Karpas-422 (cell line): ENCODE measurements around the gene SLC22A23. TPM values are rescaled to one million over a fixed set of nuclear protein-coding genes. Genes with fewer than 3 reads are reported as not detected.

ENCODE experiments used
- DNase-seq: peaks from one replicate; pipeline ENCODE4 v3.0.0-alpha.2; 2015
- H2AFZ ChIP-seq: fragments of 200-600 bp; sonication (generic); 2 replicates; pipeline ENCODE4 v1.6.1; 2014; ENCODE audit warnings: antibody characterized with exemption, low read length, mixed read lengths
- H3K27ac ChIP-seq: fragments of 200-600 bp; sonication (generic); 2 replicates; pipeline ENCODE4 v1.5.1; 2014; ENCODE audit warnings: mild to moderate bottlenecking, low read length, moderate library complexity
- H3K27me3 ChIP-seq: fragments of 200-600 bp; sonication (generic); 2 replicates; pipeline ENCODE4 v1.6.1; 2014; ENCODE audit warnings: low read length, mixed read lengths
- H3K36me3 ChIP-seq: fragments of 200-600 bp; sonication (generic); 2 replicates; pipeline ENCODE4 v1.6.1; 2014; ENCODE audit warnings: low read length, mixed read lengths; ENCODE audit not compliant: insufficient read depth
- H3K4me1 ChIP-seq: fragments of 200-600 bp; sonication (generic); 2 replicates; pipeline ENCODE4 v1.6.1; 2014; ENCODE audit warnings: mild to moderate bottlenecking, low read length, mixed read lengths
- H3K4me2 ChIP-seq: fragments of 200-600 bp; sonication (generic); 2 replicates; pipeline ENCODE4 v1.6.1; 2014; ENCODE audit warnings: low read length, low read depth, mild to moderate bottlenecking; ENCODE audit not compliant: poor library complexity, severe bottlenecking
- H3K4me3 ChIP-seq: fragments of 200-600 bp; sonication (generic); 2 replicates; pipeline ENCODE4 v1.5.1; 2014; ENCODE audit warnings: mild to moderate bottlenecking, antibody characterized with exemption, low read length, mixed read lengths
- H3K79me2 ChIP-seq: fragments of 200-600 bp; sonication (generic); 2 replicates; pipeline ENCODE4 v1.6.1; 2014; ENCODE audit warnings: mild to moderate bottlenecking, low read length, mixed read lengths
- H3K9ac ChIP-seq: fragments of 200-600 bp; sonication (generic); 2 replicates; pipeline ENCODE4 v1.6.0; 2014; ENCODE audit warnings: low read length
- H3K9me2 ChIP-seq: fragments of 200-600 bp; sonication (generic), shearing (Covaris generic); replicated peaks from 2 replicates; pipeline ENCODE4 v1.6.0; 2014; ENCODE audit warnings: mild to moderate bottlenecking, low read length, moderate library complexity; ENCODE audit not compliant: insufficient read depth
- H3K9me3 ChIP-seq: fragments of 300-700, 200-600 bp; sonication (generic); 2 replicates; pipeline ENCODE4 v1.6.1; 2014; ENCODE audit warnings: low read length, mixed read lengths
- H4K20me1 ChIP-seq: fragments of 200-600 bp; sonication (generic); 2 replicates; pipeline ENCODE4 v1.6.1; 2014; ENCODE audit warnings: mild to moderate bottlenecking, antibody characterized with exemption, low read length, low read depth; ENCODE audit not compliant: insufficient read depth
- total RNA-seq: library from RNA; depleted of rRNA; stranded (reverse); fragments of >200 nt; shearing (Covaris generic); gene quantifications from 2 replicates; pipeline ENCODE4 v1.2.3, GENCODE V29; 2014; ENCODE audit warnings: low replicate concordance

SLC22A23 gene
- total RNA-seq, 1 experiment from 2014 or later: not detected

DNA sequence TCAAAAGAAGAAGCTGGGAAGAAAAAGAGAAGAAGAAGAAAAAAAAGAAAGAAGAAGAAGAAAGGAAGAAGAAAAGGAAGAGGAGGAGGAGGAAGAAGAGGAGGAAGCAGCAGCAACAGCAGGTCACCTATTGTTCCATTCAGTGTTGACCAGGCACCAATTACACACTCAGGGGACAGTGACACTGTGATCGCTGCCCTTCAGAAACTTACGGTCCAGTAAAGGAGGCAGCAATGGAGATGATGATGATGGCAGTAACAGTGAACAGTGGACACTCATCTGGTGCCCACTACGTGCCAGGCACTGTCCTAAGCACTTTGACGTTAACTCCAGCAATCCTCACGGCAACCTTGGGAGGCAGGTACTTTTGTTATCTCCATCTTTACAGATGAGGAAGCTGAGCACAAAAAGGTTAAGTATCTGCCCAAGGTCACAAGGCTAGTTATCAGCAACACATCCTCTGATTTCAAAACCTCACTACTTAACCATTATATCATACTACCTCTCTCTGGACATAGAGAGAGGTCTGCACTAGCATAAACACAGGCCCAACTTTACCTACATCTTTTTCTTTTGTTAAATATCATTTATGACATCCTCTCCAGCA lies 83.2 kb downstream of the SLC22A23 start:
- H3K4me3 ChIP-seq: no peak overlapping the region
- H3K9ac ChIP-seq: no peak overlapping the region
- no peaks in the 10 kb centered on the region for H3K4me1 ChIP-seq
- H3K36me3 ChIP-seq: no peaks in the 10 kb centered on the region
- H3K9me3 ChIP-seq: no peaks in the 10 kb centered on the region
- no peak for DNase-seq
- H3K79me2 ChIP-seq: no peaks in the 10 kb centered on the region
- H3K27ac ChIP-seq: no peak overlapping the region
- no peaks in the 10 kb centered on the region for H4K20me1 ChIP-seq
- no peaks in the 10 kb centered on the region for H3K9me2 ChIP-seq
- H3K27me3 ChIP-seq: no peaks in the 10 kb centered on the region
- no peak overlapping the region for H2AFZ ChIP-seq
- no peak overlapping the region for H3K4me2 ChIP-seq

DNA sequence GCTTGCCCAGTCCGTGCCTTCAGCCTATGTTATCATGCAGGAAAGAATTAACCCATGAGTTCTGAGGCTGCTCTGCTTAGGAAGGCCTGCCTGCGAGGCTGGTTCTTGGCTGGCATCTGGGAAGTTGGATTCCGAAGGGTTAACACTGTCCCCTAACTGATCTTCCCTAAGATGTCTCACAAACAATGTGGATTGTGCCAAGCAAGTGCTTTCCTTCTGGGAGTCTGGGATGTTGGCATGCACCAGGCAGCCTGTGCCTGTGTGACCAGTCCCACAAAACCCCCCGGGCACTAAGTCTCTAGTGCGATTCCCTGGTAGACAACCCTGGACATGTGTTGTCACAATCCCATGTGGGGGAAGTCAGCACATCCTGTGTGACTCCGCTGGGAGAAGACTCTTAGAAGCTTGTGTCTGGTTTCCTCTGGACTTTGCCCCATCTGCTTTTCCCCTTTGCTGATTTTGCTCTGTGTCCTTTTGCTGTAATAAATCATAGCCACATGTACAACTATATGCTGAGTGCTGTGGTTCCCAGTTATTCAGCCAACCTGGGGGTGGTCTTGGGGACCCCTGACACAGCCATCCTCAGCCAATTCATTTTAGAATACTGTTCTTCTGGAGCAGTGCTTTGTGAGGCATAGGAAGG lies 83.8 kb downstream of the SLC22A23 start:
- Histone ChIP-seq H3K27me3 (no peaks in the 10 kb centered on the region), H3K79me2 (no peaks in the 10 kb centered on the region), H4K20me1 (no peaks in the 10 kb centered on the region), H3K27ac (no peak overlapping the region), H3K9me3 (no peaks in the 10 kb centered on the region), H3K4me2 (no peak overlapping the region), H3K9ac (no peak overlapping the region), H3K36me3 (no peaks in the 10 kb centered on the region), H2AFZ (no peak overlapping the region), H3K4me1 (no peaks in the 10 kb centered on the region), H3K9me2 (no peaks in the 10 kb centered on the region), H3K4me3 (no peak overlapping the region)
- DNase-seq: no peak

DNA sequence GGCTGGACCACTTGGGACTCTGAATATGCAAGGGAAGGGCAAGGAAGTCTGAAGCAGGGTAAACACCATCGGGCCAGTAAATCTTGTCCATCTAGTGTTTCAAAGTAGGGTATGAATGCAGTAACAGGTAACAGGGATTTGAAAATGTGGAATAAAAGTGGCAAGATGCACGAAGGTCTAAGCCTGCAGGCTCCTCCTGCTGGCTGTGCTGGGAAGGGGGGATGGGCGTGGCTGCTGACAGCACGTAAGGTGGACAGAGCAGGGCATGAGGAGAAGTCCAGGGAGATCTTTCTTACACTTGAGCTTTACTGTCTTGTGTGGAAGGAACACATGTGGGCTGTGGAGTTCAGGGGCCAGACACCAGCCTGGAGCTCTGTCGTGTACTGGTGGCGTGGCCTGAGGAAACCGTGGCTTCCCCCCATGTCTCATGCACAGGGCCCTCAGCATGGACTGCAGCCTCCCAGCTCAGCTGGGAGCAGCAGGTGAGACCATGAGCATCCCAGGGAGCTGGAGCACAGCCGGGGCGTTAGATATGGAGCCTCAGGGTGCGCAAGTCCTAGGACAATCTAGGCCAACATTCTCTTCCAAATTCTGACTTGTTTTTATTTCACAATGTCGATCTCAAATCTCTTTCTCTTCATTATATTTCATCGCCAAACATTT lies 84.5 kb downstream of the SLC22A23 start:
- no peak overlapping the region for H3K9ac ChIP-seq
- no peaks in the 10 kb centered on the region for H4K20me1 ChIP-seq
- H2AFZ ChIP-seq: no peak overlapping the region
- H3K4me2 ChIP-seq: no peak overlapping the region
- no peak overlapping the region for H3K27ac ChIP-seq
- no peaks in the 10 kb centered on the region for H3K9me3 ChIP-seq
- DNase-seq: no peak
- H3K4me1 ChIP-seq: peaks cover under 1% of the 10 kb centered on the region
- no peaks in the 10 kb centered on the region for H3K27me3 ChIP-seq
- H3K36me3 ChIP-seq: no peaks in the 10 kb centered on the region
- no peak overlapping the region for H3K4me3 ChIP-seq
- no peaks in the 10 kb centered on the region for H3K79me2 ChIP-seq
- no peaks in the 10 kb centered on the region for H3K9me2 ChIP-seq

DNA sequence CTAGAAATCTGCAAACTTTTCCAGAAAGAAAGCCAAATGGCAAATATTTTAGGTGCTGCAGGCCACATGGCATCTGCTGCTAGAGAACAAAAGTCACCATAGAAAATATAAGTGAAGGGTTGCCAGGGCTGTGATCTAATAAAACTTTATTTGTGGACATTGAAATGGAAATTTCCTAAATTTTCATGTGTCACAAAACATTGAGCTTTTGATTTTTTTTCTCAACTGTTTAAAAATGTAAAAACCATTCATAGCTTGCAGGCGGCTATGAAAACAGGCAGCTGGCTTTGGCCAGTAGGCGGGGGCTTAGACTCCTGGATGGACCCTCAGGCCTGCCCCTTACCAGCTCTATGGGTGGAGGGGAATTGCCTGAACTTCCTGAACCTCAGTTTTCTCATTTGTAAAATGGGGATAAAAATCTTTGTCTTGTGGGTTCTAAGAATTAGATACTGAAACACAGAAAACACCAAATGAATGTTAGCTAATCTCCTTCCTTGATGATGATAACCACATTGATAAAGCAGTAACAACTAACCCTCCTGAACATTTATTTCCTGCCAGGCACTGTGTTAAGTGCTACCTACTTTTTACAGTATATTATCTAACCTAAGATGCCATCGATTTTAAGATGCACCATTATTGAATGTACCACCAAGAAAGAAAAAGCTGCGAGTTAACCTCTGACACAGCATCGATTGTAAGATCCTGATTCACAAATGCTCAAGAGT lies 85.5 kb downstream of the SLC22A23 start:
- no peak for DNase-seq
- H3K4me2 ChIP-seq: no peak overlapping the region
- H3K9me3 ChIP-seq: no peaks in the 10 kb centered on the region
- H3K4me3 ChIP-seq: no peak overlapping the region
- no peak overlapping the region for H3K9ac ChIP-seq
- H3K79me2 ChIP-seq: no peaks in the 10 kb centered on the region
- no peaks in the 10 kb centered on the region for H3K36me3 ChIP-seq
- no peaks in the 10 kb centered on the region for H3K9me2 ChIP-seq
- H2AFZ ChIP-seq: no peak overlapping the region
- H3K27ac ChIP-seq: no peak overlapping the region
- no peaks in the 10 kb centered on the region for H4K20me1 ChIP-seq
- no peaks in the 10 kb centered on the region for H3K27me3 ChIP-seq
- H3K4me1 ChIP-seq: peaks cover 10% of the 10 kb centered on the region

DNA sequence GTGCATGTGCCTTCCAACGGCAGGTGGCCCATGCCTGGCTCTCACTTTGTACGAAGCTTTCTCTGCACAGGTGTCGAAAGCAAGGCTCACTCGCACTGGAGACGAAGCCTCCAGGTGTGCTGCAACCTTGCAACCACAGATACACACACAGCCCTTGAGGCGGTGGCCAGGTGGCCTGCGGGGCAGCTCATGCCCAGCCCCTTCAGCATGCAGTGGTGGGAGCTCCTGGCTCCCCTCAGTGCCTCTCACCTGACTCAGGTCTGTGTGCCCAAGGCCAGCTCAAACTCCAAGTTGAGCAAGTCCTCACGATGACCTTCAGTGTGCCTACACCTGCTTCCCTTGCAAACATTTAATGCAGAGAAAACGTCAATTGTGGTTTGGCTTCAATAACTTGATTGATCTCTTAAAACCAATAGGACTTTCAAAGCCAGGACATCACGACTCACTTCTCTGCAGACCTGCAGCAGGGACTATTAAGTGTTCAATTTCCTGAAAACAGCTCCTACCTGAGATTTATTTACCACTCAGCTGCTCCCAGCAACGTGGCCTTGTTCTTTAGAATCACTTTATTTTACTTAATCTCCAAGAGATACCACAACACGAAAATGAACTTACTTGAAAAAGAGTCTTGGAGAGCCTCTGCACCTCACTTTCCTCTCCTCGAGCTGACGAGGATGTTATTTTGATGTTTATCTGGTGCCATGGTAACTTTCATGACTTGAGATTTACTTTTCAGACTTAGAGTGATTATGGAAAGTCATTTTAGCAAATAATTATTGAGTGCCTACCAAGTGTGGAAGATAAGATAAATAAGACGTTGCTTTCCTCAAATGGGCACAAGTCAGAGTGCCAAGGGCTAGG lies 86.3 kb downstream of the SLC22A23 start:
- Histone ChIP-seq H4K20me1 (no peaks in the 10 kb centered on the region), H3K4me2 (no peak overlapping the region), H3K4me3 (no peak overlapping the region), H3K27me3 (no peaks in the 10 kb centered on the region), H3K9me3 (no peaks in the 10 kb centered on the region), H3K9me2 (no peaks in the 10 kb centered on the region), H3K36me3 (no peaks in the 10 kb centered on the region), H3K9ac (no peak overlapping the region), H3K79me2 (no peaks in the 10 kb centered on the region), H2AFZ (no peak overlapping the region), H3K4me1 (peaks cover 11% of the 10 kb centered on the region), H3K27ac (no peak overlapping the region)
- no peak for DNase-seq

DNA sequence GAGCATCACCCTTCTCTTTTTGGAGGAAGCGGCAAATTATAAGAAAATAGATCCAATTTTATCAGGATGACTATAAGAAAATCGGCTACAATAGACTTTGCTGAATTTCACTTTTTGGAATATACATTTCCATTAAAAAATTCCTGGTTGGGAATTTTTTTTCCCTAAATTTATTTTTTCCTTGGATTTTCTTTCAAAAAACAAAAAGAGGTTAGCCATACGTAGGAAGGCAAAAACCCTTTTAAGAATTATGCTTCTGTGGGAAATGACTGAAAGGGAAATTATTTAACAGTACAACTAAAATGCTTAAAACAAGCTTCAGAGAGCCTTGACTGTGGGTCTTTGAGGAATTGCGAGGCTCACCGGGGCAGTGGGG lies 86.9 kb downstream of the SLC22A23 start:
- no peaks in the 10 kb centered on the region for H3K36me3 ChIP-seq
- peaks cover 11% of the 10 kb centered on the region for H3K4me1 ChIP-seq
- H3K4me3 ChIP-seq: no peak overlapping the region
- H4K20me1 ChIP-seq: no peaks in the 10 kb centered on the region
- H3K4me2 ChIP-seq: no peak overlapping the region
- no peaks in the 10 kb centered on the region for H3K9me3 ChIP-seq
- no peak for DNase-seq
- no peak overlapping the region for H2AFZ ChIP-seq
- no peaks in the 10 kb centered on the region for H3K79me2 ChIP-seq
- H3K9ac ChIP-seq: no peak overlapping the region
- H3K9me2 ChIP-seq: no peaks in the 10 kb centered on the region
- H3K27ac ChIP-seq: no peak overlapping the region
- no peaks in the 10 kb centered on the region for H3K27me3 ChIP-seq

DNA sequence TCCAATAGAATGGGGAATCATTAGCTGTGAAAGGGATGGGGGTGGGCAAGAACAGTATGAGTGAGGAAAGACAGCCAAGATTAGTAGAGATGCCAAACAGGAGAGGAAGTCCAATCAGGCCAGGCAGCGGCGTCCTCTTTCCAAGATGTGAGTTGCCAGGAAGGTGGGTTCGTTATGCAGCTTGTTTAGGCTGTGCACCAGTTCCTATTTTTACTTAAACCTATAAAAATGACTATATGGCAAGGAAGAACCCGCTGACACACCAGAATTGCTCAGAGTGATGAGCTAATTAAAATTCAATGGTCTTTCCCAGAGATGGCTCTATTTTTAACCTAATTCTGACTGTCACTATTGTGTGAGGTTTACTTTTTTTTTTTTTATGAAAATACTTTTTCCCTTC lies 88.2 kb downstream of the SLC22A23 start:
- H3K9ac ChIP-seq: no peak overlapping the region
- H3K36me3 ChIP-seq: no peaks in the 10 kb centered on the region
- no peaks in the 10 kb centered on the region for H4K20me1 ChIP-seq
- no peaks in the 10 kb centered on the region for H3K9me3 ChIP-seq
- no peak for DNase-seq
- no peaks in the 10 kb centered on the region for H3K79me2 ChIP-seq
- no peak overlapping the region for H3K4me3 ChIP-seq
- H3K9me2 ChIP-seq: no peaks in the 10 kb centered on the region
- no peak overlapping the region for H2AFZ ChIP-seq
- H3K27me3 ChIP-seq: no peaks in the 10 kb centered on the region
- no peak overlapping the region for H3K4me2 ChIP-seq
- H3K4me1 ChIP-seq: peaks cover 11% of the 10 kb centered on the region
- H3K27ac ChIP-seq: no peak overlapping the region
